HG02885 (cell line): ENCODE measurements around the gene FAM219B.
"Not testable (repeated sequence)": the region's sequence is repeated elsewhere in the genome, so short reads cannot be mapped to it uniquely, and the experiment has no call there.

Experiments used
- ATAC-seq: cut with Tn5 transposase; IDR thresholded peaks from one replicate; pipeline ENCODE4 v1.9.1; 2021; ENCODE audit warnings: mild to moderate bottlenecking; ENCODE audit not compliant: unreplicated experiment, poor library complexity

FAM219B gene

DNA sequence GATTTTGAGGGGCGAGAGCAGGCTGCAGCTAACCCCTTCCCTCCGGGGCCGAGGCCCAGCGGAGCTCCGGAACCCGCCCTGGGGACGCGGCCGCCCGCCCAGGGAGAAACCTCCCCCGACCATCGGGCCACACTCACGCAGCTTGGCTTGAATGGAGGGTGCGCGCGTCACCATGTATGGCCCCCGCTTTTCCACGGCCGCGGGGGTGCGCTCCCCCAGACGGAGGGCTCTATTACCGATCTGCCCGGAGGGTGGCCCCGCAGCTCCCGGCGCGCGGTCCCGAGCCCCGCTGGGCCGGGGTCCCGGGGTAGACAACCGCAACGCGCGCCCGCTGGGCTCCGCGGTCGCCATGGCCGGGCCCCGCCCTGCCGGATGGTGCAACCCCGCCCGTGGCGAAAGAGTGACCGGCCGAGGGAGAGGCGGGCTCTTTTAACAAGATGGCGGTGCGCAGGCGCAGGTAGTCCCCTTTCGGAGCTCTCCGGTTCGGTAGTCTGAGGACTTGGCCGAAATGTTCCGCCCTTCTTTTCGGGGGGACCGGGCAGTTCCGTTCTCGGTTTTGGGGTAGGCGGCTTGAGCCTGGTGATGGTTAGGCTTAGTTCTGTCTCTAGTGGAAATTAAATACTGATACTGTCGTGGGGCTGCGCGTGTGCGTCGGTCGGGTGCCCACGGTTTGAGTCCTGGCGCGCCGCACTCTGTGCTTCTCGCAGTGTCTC lies at the start of gene FAM219B:
TSS of gene FAM219B (minus strand) at position 402 of the 713 bp plus-strand sequence. CDS start at position 351, 51 bp downstream.
- ATAC-seq, result peak; percentile 90

GRCh38 chr15:74955796-74956647 lies 49.4 kb upstream of the FAM219B start:
- ATAC-seq, result peak; percentile 53

- ATAC-seq, result no peak
Measured at GRCh38 chr15:74955017-74955416, 48.4 kb upstream of the FAM219B start.

- no peak for ATAC-seq
Measured at GRCh38 chr15:74954515-74954914, 47.9 kb upstream of the FAM219B start.

GRCh38 chr15:74951006-74951405 lies 44.4 kb upstream of the FAM219B start:
- no peak for ATAC-seq

- ATAC-seq, result peak; percentile 39
Measured at GRCh38 chr15:74950078-74950908, 43.6 kb upstream of the FAM219B start.

DNA sequence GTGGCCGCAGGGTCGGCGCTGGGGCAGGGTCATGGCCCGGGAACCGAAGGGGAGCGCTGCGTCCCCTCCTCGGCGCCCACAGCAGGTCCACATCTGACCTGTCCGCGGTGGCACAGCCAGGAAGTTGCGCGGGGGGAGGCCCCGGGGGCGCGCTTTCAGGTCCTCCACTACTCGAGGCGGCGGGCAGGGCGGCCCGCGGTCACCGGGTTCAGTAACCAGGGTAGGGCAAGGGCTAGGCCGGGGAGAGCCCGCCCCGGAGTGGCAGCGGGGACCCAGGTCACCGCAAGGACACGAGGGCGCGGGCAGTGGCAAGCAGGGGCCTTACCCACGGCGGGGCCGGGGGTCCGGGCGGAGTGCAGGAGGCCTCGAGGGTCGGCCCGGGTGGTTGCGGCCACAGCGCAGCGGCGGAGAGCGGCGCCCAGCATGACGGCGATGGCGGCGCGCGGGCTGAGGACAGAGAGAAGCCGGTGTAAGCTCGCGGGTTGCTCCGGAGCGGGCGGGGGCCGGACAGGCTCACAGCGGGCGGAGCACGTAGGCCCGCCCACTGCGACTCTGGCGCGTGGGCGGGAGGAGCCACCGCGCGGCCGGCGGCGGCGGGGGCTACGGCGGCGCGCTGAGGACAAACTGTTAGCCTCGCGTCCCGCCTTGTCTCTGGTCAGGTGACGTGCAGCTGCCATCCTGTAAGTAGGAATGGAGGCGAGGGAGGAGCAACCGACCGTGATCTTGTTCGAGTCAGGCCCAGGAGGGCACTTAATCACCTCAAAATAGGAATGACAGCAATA lies 31.1 kb upstream of the FAM219B start, which contains the start of gene COX5A:
TSS of gene COX5A (minus strand) at position 484 of the 782 bp plus-strand sequence. CDS start at position 425, 59 bp downstream.
- ATAC-seq, result peak; percentile 89

GRCh38 chr15:74937272-74937589 lies 30.6 kb upstream of the FAM219B start:
- ATAC-seq, result no peak

GRCh38 chr15:74935193-74935592 lies 28.5 kb upstream of the FAM219B start:
- not testable (repeated sequence) for ATAC-seq

DNA sequence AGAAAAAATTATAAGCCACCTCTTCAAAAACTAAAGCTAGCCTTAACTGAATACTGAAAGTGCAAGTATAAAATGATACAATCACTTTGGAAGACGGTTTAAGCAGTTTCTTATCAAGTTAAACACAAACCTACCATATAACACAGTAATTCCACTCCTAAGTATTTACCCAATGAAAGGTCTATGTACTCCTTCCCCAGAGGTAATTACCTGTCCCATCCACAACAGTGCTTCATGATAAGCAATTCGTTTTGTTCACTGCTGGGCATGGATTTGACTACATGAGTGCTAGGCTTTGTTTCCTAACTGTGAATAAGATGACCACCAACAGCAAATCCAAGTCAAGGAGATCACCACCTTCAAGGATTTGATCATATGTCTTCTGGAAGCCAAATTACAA lies 26.9 kb upstream of the FAM219B start:
- no peak for ATAC-seq

GRCh38 chr15:74928771-74929198 lies 22.1 kb upstream of the FAM219B start:
- no peak for ATAC-seq

- ATAC-seq, result no peak
Measured at GRCh38 chr15:74924525-74924924, 17.9 kb upstream of the FAM219B start.

- no peak for ATAC-seq
Measured at GRCh38 chr15:74920456-74920855, 13.8 kb upstream of the FAM219B start.

- ATAC-seq, result no peak
Measured at GRCh38 chr15:74917676-74918075, 11.0 kb upstream of the FAM219B start.

DNA sequence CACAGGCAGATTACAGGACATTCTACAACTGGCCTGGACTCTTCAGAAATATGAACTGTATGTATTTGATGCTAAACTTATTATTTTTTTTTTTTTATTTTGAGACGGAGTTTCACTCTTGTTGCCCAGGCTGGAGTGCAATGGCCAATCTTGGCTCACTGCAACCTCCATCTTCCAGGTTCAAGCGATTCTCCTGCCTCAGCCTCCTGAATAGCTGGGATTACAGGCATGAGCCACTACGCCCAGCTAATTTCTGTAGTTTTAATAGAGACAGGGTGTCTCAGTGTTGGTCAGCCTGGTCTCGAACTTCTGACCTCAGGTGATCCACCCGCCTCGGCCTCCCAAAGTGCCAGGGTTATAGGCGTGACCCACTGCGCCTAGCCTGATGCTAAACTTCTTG lies 7.1 kb upstream of the FAM219B start:
- not testable (repeated sequence) for ATAC-seq

- ATAC-seq, result no peak
Measured at GRCh38 chr15:74913041-74913440, 6.4 kb upstream of the FAM219B start.

DNA sequence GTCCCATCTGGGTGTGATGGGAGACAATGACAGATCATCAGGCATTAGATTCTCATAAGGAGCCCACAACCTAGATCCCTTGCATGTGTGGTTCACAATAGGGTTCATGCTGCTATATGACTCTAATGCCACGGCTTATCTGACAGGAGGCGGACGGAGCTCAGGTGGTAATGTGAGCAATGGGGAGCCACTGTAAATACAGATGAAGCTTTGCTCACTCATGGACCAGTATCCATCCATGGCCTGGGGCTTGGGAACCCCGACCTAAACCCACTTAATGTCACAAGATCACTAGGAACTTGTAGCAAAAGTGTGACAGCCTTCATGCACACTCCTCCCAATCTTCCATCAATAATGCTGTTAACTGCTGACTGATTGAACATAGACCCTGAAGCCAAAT lies 2.0 kb upstream of the FAM219B start:
- no peak for ATAC-seq

- no peak for ATAC-seq
Measured at GRCh38 chr15:74907163-74907870, 666 bp upstream of the FAM219B start.

DNA sequence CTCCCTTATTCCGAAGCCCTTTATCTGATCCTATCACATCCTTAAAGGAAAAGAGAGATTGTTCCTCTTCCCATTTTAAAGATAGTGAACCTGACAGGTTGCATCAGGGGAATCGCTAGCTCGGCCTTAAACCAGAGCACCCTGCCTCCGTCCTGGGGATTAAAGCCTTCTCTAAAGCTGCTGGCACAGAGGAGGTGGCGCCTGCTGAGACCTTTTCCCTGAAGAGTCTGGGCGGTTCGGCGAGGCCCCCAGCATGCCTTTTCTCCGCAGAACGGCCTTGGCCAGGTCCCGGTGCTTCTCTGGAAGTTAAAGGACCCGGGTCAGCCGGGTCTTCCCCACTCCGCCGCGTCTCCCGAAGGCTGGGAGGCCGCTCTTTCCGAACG lies 593 bp downstream of the FAM219B start:
- peak; percentile 7 for ATAC-seq
